ELF-1 (cell line): Measurements from ENCODE around the gene PTEN.
"Not testable (repeated sequence)": the region's sequence is repeated elsewhere in the genome, so short reads cannot be mapped to it uniquely, and the experiment has no call there.

Experiments used
- DNase-seq: peaks from one replicate; pipeline ENCODE4 v3.0.0-alpha.2; 2016; ENCODE audit warnings: low read depth, low spot score

The PTEN gene

GRCh38 chr10:87845624-87845998 is 17.8 kb upstream of the PTEN start:
- no peak for DNase-seq

- DNase-seq, result no peak
Observed at GRCh38 chr10:87846023-87846422, 17.4 kb upstream of the PTEN start.

GRCh38 chr10:87846711-87847110 is 16.7 kb upstream of the PTEN start:
- not testable (repeated sequence) for DNase-seq

GRCh38 chr10:87847550-87847949 is 15.9 kb upstream of the PTEN start:
- DNase-seq, result no peak

- DNase-seq, result no peak
Observed at GRCh38 chr10:87849001-87849400, 14.4 kb upstream of the PTEN start.

- peak; percentile 70 for DNase-seq
Observed at GRCh38 chr10:87850742-87851205, 12.7 kb upstream of the PTEN start.

- no peak for DNase-seq
Observed at GRCh38 chr10:87852089-87852488, 11.3 kb upstream of the PTEN start.

- DNase-seq, result not testable (repeated sequence)
Observed at GRCh38 chr10:87855247-87855646, 8.2 kb upstream of the PTEN start.

GRCh38 chr10:87855665-87856064 is 7.8 kb upstream of the PTEN start:
- DNase-seq, result not testable (repeated sequence)

GRCh38 chr10:87860156-87860795 is 3.1 kb upstream of the PTEN start:
- DNase-seq, result no peak

GRCh38 chr10:87860816-87861403 is 2.5 kb upstream of the PTEN start:
- DNase-seq, result no peak

- peak; percentile 78 for DNase-seq
Observed at GRCh38 chr10:87861566-87861952, 1.9 kb upstream of the PTEN start.

- peak; percentile 98 for DNase-seq
Observed at GRCh38 chr10:87861953-87862678, 1.3 kb upstream of the PTEN start.

- DNase-seq, result no peak
Observed at GRCh38 chr10:87862679-87863052, 759 bp upstream of the PTEN start.

GRCh38 chr10:87863951-87864495 is 598 bp downstream of the PTEN start:
- DNase-seq, result peak; percentile 61

- no peak for DNase-seq
Observed at GRCh38 chr10:87864496-87865059, 1.2 kb downstream of the PTEN start.

GRCh38 chr10:87865241-87865881 is 1.9 kb downstream of the PTEN start:
- no peak for DNase-seq

GRCh38 chr10:87866412-87866974 is 3.1 kb downstream of the PTEN start:
- DNase-seq, result no peak

- DNase-seq, result no peak
Observed at GRCh38 chr10:87867453-87867852, 4.0 kb downstream of the PTEN start.

- no peak for DNase-seq
Observed at GRCh38 chr10:87868277-87868676, 4.9 kb downstream of the PTEN start.

GRCh38 chr10:87869139-87869538 is 5.7 kb downstream of the PTEN start:
- DNase-seq, result not testable (repeated sequence)
